HEK293 (cell line): Measurements from ENCODE around the gene CEP112.

Experiments
- CTCF ChIA-PET: fragments of 350-600 bp; formaldehyde crosslinking; extraction: SDS; loops from one replicate; lab custom pipeline; 2021; ENCODE audit warnings: antibody characterized with exemption; lab: Yijun Ruan, JAX
- POLR2A ChIA-PET: fragments of 300-600 bp; formaldehyde crosslinking; extraction: SDS; loops from one replicate; lab custom pipeline; 2020; ENCODE audit warnings: antibody characterized with exemption, inconsistent platforms; lab: Yijun Ruan, JAX
- H3K27ac ChIP-seq: fragments of 200-500 bp; sonication (Bioruptor generic); 2 replicates; pipeline ENCODE4 v1.5.1; 2014; ENCODE audit warnings: low read depth, low read length, control low read depth, inconsistent platforms; ENCODE audit errors: extremely low read depth
- H3K36me3 ChIP-seq, 2 experiments: fragments of 200-500 bp in 1 of 2; sonication (Bioruptor generic) in 1 of 2; 1 replicate in 1 of 2; 2 replicates in 1 of 2; pipeline ENCODE4 v1.5.1; 2014 to 2017; ENCODE audit warnings: inconsistent platforms in 2 of 2, low read length in 2 of 2; ENCODE audit not compliant: control insufficient read depth in 2 of 2, insufficient read depth in 1 of 2
- H3K4me1 ChIP-seq: fragments of 200-500 bp; sonication (Bioruptor generic); 2 replicates; pipeline ENCODE4 v1.5.1; 2014; ENCODE audit warnings: mild to moderate bottlenecking, low read length, inconsistent platforms; ENCODE audit not compliant: control insufficient read depth, insufficient read depth
- H3K4me3 ChIP-seq: 2 replicates; pipeline ENCODE4 v1.5.1; 2011; ENCODE audit warnings: low read depth, mild to moderate bottlenecking, control low read depth, low read length, moderate library complexity
- H3K9me3 ChIP-seq: fragments of 200-500 bp; sonication (Bioruptor generic); 2 replicates; pipeline ENCODE4 v1.5.1; 2014; ENCODE audit warnings: low read depth, low read length, inconsistent platforms; ENCODE audit not compliant: control insufficient read depth, insufficient read depth
- AEBP2 ChIP-seq: fragments of 450-650 bp; formaldehyde crosslinking; IDR thresholded peaks from 2 replicates; pipeline ENCODE4 v1.5.1; 2016; ENCODE audit warnings: missing biosample characterization, missing genetic modification characterization, borderline replicate concordance
- FEZF1 ChIP-seq: fragments of 450-650 bp; formaldehyde crosslinking; IDR thresholded peaks from 2 replicates; pipeline ENCODE4 v1.5.1; 2016; ENCODE audit warnings: missing biosample characterization, missing genetic modification characterization
- HOXA7 ChIP-seq: sonication (generic); formaldehyde crosslinking; IDR thresholded peaks from 2 replicates; pipeline ENCODE4 v1.8.1; 2022; ENCODE audit warnings: missing genetic modification reagents, borderline replicate concordance
- HOXD13 ChIP-seq: sonication (generic); formaldehyde crosslinking; IDR thresholded peaks from 2 replicates; pipeline ENCODE4 v1.8.0; 2022; ENCODE audit warnings: missing genetic modification reagents, borderline replicate concordance
- INSM2 ChIP-seq: fragments of 450-650 bp; formaldehyde crosslinking; IDR thresholded peaks from 2 replicates; pipeline ENCODE4 v1.5.1; 2016; ENCODE audit warnings: missing biosample characterization, missing genetic modification characterization
- KLF16 ChIP-seq: fragments of 450-650 bp; formaldehyde crosslinking; IDR thresholded peaks from 2 replicates; pipeline ENCODE4 v1.5.1; 2017; ENCODE audit warnings: missing biosample characterization, missing genetic modification characterization
- MZF1 ChIP-seq: fragments of 450-650 bp; formaldehyde crosslinking; IDR thresholded peaks from 2 replicates; pipeline ENCODE4 v1.5.1; 2017; ENCODE audit warnings: missing biosample characterization, missing genetic modification characterization, borderline replicate concordance
- SALL2 ChIP-seq: fragments of 450-650 bp; formaldehyde crosslinking; IDR thresholded peaks from 2 replicates; pipeline ENCODE4 v1.5.0; 2017; ENCODE audit warnings: missing biosample characterization, mild to moderate bottlenecking, missing genetic modification characterization, borderline replicate concordance
- SP2 ChIP-seq: fragments of 450-650 bp; formaldehyde crosslinking; IDR thresholded peaks from 2 replicates; pipeline ENCODE4 v1.5.1; 2016; ENCODE audit warnings: missing biosample characterization, missing genetic modification characterization
- ZBTB20 ChIP-seq: fragments of 450-650 bp; formaldehyde crosslinking; IDR thresholded peaks from 2 replicates; pipeline ENCODE4 v1.5.1; 2016; ENCODE audit warnings: missing biosample characterization, missing genetic modification characterization
- ZNF10 ChIP-seq: fragments of 450-650 bp; formaldehyde crosslinking; IDR thresholded peaks from 2 replicates; pipeline ENCODE4 v1.5.1; 2017; ENCODE audit warnings: missing biosample characterization, missing genetic modification characterization
- ZNF112 ChIP-seq: fragments of 450-650 bp; formaldehyde crosslinking; IDR thresholded peaks from 2 replicates; pipeline ENCODE4 v1.5.0; 2017; ENCODE audit warnings: missing biosample characterization, missing genetic modification characterization
- ZNF121 ChIP-seq: fragments of 450-650 bp; formaldehyde crosslinking; IDR thresholded peaks from 2 replicates; pipeline ENCODE4 v1.5.1; 2016; ENCODE audit warnings: missing biosample characterization, missing genetic modification characterization
- ZNF132 ChIP-seq: fragments of 450-650 bp; formaldehyde crosslinking; IDR thresholded peaks from 2 replicates; pipeline ENCODE4 v1.5.1; 2017; ENCODE audit warnings: missing biosample characterization, missing genetic modification characterization, borderline replicate concordance
- ZNF184 ChIP-seq: fragments of 450-650 bp; IDR thresholded peaks from 2 replicates; pipeline ENCODE4 v1.5.1; 2018; ENCODE audit warnings: missing biosample characterization, mild to moderate bottlenecking, missing genetic modification characterization
- ZNF239 ChIP-seq: fragments of 450-650 bp; formaldehyde crosslinking; IDR thresholded peaks from 2 replicates; pipeline ENCODE4 v1.5.1; 2016; ENCODE audit warnings: missing biosample characterization, missing genetic modification characterization
- ZNF292 ChIP-seq: fragments of 450-650 bp; formaldehyde crosslinking; IDR thresholded peaks from 2 replicates; pipeline ENCODE4 v1.5.1; 2016; ENCODE audit warnings: low read depth, missing biosample characterization, missing genetic modification characterization, borderline replicate concordance
- ZNF391 ChIP-seq: fragments of 450-650 bp; formaldehyde crosslinking; IDR thresholded peaks from 2 replicates; pipeline ENCODE4 v1.5.1; 2016; ENCODE audit warnings: low read depth, missing biosample characterization, missing genetic modification characterization, borderline replicate concordance
- ZNF510 ChIP-seq: fragments of 450-650 bp; formaldehyde crosslinking; IDR thresholded peaks from 2 replicates; pipeline ENCODE4 v1.5.1; 2018; ENCODE audit warnings: mild to moderate bottlenecking, missing genetic modification characterization, missing biosample characterization; ENCODE audit not compliant: insufficient replicate concordance
- ZNF544 ChIP-seq: fragments of 450-650 bp; formaldehyde crosslinking; IDR thresholded peaks from 2 replicates; pipeline ENCODE4 v1.5.0; 2017; ENCODE audit warnings: missing biosample characterization, missing genetic modification characterization
- ZNF561 ChIP-seq: fragments of 450-650 bp; IDR thresholded peaks from 2 replicates; pipeline ENCODE4 v1.5.1; 2018; ENCODE audit warnings: missing biosample characterization, missing genetic modification characterization, borderline replicate concordance
- ZNF600 ChIP-seq: fragments of 450-650 bp; formaldehyde crosslinking; IDR thresholded peaks from 2 replicates; pipeline ENCODE4 v1.5.1; 2016; ENCODE audit warnings: missing biosample characterization, missing genetic modification characterization
- ZNF76 ChIP-seq: fragments of 450-650 bp; formaldehyde crosslinking; IDR thresholded peaks from 2 replicates; pipeline ENCODE4; 2016; ENCODE audit warnings: low read depth, missing biosample characterization, missing genetic modification characterization, borderline replicate concordance
- ZSCAN4 ChIP-seq: fragments of 450-650 bp; formaldehyde crosslinking; IDR thresholded peaks from 2 replicates; pipeline ENCODE4 v1.5.1; 2017; ENCODE audit warnings: missing biosample characterization, missing genetic modification characterization
- TF ChIP-seq, protein P1 (sequence below): fragments of 450-650 bp; formaldehyde crosslinking; conservative IDR thresholded peaks from 2 replicates; pipeline ENCODE4 v1.5.1; 2016; ENCODE audit warnings: low read depth, missing biosample characterization, missing genetic modification characterization

CEP112 gene

GRCh38 chr17:65930140-65930730 lies 261.7 kb downstream of the CEP112 start:
- TF ChIP-seq ZNF184 (tag by site-specific recombination), result no peak
- no peak for TF ChIP-seq ZNF239 (tag by site-specific recombination)
- no peak for TF ChIP-seq ZNF121
- no peak for TF ChIP-seq ZNF292 (tag by site-specific recombination)
- TF ChIP-seq HOXD13 (CRISPR knock-in tag), result no peak
- TF ChIP-seq INSM2 (tag by site-specific recombination), result no peak
- TF ChIP-seq ZNF510 (tag by site-specific recombination), result no peak
- no peak for TF ChIP-seq HOXA7 (CRISPR knock-in tag)
- TF ChIP-seq AEBP2, result no peak
- TF ChIP-seq SP2, result no peak
- no peak for TF ChIP-seq ZNF561
- TF ChIP-seq KLF16 (tag by site-specific recombination), result no peak
- TF ChIP-seq ZNF112 (tag by site-specific recombination), result no peak
- TF ChIP-seq, protein P1, sequence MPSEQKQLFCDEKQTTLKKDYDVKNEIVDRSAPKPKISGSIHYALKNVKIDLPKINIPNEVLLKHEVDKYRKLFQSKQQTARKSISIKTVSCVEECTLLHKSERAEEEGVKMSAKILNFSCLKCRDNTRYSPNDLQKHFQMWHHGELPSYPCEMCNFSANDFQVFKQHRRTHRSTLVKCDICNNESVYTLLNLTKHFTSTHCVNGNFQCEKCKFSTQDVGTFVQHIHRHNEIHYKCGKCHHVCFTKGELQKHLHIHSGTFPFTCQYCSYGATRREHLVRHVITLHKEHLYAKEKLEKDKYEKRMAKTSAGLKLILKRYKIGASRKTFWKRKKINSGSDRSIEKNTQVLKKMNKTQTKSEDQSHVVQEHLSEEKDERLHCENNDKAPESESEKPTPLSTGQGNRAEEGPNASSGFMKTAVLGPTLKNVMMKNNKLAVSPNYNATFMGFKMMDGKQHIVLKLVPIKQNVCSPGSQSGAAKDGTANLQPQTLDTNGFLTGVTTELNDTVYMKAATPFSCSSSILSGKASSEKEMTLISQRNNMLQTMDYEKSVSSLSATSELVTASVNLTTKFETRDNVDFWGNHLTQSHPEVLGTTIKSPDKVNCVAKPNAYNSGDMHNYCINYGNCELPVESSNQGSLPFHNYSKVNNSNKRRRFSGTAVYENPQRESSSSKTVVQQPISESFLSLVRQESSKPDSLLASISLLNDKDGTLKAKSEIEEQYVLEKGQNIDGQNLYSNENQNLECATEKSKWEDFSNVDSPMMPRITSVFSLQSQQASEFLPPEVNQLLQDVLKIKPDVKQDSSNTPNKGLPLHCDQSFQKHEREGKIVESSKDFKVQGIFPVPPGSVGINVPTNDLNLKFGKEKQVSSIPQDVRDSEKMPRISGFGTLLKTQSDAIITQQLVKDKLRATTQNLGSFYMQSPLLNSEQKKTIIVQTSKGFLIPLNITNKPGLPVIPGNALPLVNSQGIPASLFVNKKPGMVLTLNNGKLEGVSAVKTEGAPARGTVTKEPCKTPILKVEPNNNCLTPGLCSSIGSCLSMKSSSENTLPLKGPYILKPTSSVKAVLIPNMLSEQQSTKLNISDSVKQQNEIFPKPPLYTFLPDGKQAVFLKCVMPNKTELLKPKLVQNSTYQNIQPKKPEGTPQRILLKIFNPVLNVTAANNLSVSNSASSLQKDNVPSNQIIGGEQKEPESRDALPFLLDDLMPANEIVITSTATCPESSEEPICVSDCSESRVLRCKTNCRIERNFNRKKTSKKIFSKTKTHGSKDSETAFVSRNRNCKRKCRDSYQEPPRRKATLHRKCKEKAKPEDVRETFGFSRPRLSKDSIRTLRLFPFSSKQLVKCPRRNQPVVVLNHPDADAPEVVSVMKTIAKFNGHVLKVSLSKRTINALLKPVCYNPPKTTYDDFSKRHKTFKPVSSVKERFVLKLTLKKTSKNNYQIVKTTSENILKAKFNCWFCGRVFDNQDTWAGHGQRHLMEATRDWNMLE (tag by site-specific recombination), result no peak
- TF ChIP-seq ZNF544 (tag by site-specific recombination), result no peak
- no peak for TF ChIP-seq ZNF10
- Histone ChIP-seq H3K4me3 (no peak overlapping the region), H3K9me3 (no peaks in the 10 kb centered on the region), H3K27ac (no peak overlapping the region), H3K36me3 (peaks cover 3 to 14% of the 10 kb centered on the region in 2 experiments; a peak in 2 of 3 replicates), H3K4me1 (no peaks in the 10 kb centered on the region)
- ChIA-PET CTCF (interaction anchor here (0.7 kb wide), 1 partner anchor 90 kb away, joined by 4 read pairs; no protein-coding TSS in a partner anchor), POLR2A (no interaction called here)

DNA sequence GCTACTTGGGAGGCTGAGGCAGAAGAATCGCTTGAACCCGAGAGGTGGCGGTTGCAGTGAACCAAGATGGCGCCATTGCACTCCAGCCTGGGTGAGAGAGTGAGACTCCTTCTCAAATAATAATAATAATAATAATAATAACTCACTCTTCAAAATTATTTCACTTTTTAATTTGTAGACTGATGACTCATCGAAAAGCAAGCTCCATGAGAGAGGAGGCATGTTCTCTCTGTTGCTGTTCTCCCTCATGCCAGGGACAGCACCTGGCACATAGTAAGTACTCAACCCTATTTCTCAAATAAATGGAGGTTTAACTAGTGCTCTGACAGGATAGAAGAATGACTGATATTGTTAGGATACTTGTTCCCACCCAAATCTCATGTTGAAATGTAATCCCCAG lies 265.3 kb downstream of the CEP112 start:
- ChIA-PET CTCF (interaction anchor here (0.7 kb wide), 1 partner anchor 964 kb away, joined by 4 read pairs; no protein-coding TSS in a partner anchor), POLR2A (no interaction called here)
- H3K4me1 ChIP-seq, result no peaks in the 10 kb centered on the region
- H3K36me3 ChIP-seq, result peaks cover 3 to 14% of the 10 kb centered on the region in 2 experiments; a peak in 1 of 3 replicates
- no peaks in the 10 kb centered on the region for H3K9me3 ChIP-seq
- no peak overlapping the region for H3K27ac ChIP-seq
- H3K4me3 ChIP-seq, result no peak overlapping the region
- TF ChIP-seq ZSCAN4 (tag by site-specific recombination), result no peak
- no peak for TF ChIP-seq ZNF391
- TF ChIP-seq ZNF132 (tag by site-specific recombination), result no peak
- no peak for TF ChIP-seq MZF1 (tag by site-specific recombination)
- no peak for TF ChIP-seq FEZF1 (tag by site-specific recombination)
- TF ChIP-seq ZNF600 (tag by site-specific recombination), result no peak
- no peak for TF ChIP-seq ZNF76 (tag by site-specific recombination)
- no peak for TF ChIP-seq ZBTB20 (tag by site-specific recombination)
- TF ChIP-seq INSM2 (tag by site-specific recombination), result no peak
- no peak for TF ChIP-seq SALL2 (tag by site-specific recombination)
